ENCODE measurements around the gene GIN1.

DNA sequence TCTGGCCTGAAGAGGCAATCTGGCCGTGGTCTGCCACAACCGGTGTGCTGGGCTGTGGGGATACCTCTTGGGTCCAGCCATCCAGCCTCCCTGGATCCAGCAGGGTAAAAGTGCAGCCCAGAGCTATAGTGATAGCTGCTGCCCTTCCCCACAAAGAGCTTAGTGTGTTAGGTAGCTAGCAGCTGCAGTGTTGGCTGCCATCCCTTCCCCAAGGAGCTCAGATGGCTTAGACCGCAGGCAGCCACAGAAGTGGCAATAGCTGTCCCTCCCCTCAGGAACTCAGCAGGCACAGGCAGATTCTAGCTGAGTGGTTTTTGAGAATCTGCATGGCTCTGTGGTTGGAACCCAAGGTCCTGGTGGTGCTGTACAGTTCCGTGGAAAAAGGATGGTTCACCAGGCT is 40.1 kb downstream of the GIN1 start:
- TF ChIP-seq, protein P1, sequence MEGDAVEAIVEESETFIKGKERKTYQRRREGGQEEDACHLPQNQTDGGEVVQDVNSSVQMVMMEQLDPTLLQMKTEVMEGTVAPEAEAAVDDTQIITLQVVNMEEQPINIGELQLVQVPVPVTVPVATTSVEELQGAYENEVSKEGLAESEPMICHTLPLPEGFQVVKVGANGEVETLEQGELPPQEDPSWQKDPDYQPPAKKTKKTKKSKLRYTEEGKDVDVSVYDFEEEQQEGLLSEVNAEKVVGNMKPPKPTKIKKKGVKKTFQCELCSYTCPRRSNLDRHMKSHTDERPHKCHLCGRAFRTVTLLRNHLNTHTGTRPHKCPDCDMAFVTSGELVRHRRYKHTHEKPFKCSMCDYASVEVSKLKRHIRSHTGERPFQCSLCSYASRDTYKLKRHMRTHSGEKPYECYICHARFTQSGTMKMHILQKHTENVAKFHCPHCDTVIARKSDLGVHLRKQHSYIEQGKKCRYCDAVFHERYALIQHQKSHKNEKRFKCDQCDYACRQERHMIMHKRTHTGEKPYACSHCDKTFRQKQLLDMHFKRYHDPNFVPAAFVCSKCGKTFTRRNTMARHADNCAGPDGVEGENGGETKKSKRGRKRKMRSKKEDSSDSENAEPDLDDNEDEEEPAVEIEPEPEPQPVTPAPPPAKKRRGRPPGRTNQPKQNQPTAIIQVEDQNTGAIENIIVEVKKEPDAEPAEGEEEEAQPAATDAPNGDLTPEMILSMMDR (IDR thresholded peaks at IDR 0.05): no peak
- no peak for TF ChIP-seq ZFX (IDR thresholded peaks at IDR 0.05; ENCODE audit: borderline replicate concordance)

All from 22Rv1 (cell line).